IMR-90 (cell line): ENCODE results near the gene HACL1.

Experiments used
- CEBPB ChIP-seq: IDR thresholded peaks from 2 replicates; pipeline ENCODE4 v1.6.1; 2012; ENCODE audit warnings: low read depth, low read length, improper control_type of control experiment
- CTCF ChIP-seq: conservative IDR thresholded peaks from 2 replicates; pipeline ENCODE4 v1.5.1; 2012; ENCODE audit warnings: mild to moderate bottlenecking, low read depth, low read length, improper control_type of control experiment
- ELK1 ChIP-seq: fragments of 150-350 bp; IDR thresholded peaks from 2 replicates; pipeline ENCODE4 v1.6.1; 2016; ENCODE audit warnings: low read depth, mild to moderate bottlenecking, low read length, moderate library complexity, borderline replicate concordance
- MXI1 ChIP-seq: IDR thresholded peaks from 2 replicates; pipeline ENCODE4 v1.6.1; 2012; ENCODE audit warnings: low read depth, mild to moderate bottlenecking, low read length, moderate library complexity, borderline replicate concordance
- POLR2A ChIP-seq: IDR thresholded peaks from 2 replicates; pipeline ENCODE4 v1.6.1; 2012; ENCODE audit warnings: mild to moderate bottlenecking, low read depth, low read length
- RFX5 ChIP-seq: IDR thresholded peaks from 2 replicates; pipeline ENCODE4 v1.8.0; 2012; ENCODE audit warnings: low read depth, mild to moderate bottlenecking, low read length, moderate library complexity
- USF2 ChIP-seq: fragments of 150-350 bp; IDR thresholded peaks from 2 replicates; pipeline ENCODE4 v1.6.1; 2017; ENCODE audit warnings: mild to moderate bottlenecking, antibody characterized with exemption, low read length, low read depth

- TF ChIP-seq USF2, result no peak
- TF ChIP-seq POLR2A, result no peak
- no peak for TF ChIP-seq CTCF
- no peak for TF ChIP-seq ELK1
- no peak for TF ChIP-seq MXI1
- TF ChIP-seq CEBPB, result no peak
- TF ChIP-seq RFX5, result no peak
Measured at GRCh38 chr3:15520185-15520584, 81.2 kb downstream of the HACL1 start.
